WTC11 (cell line): ENCODE results near the gene VSIG1. TPM values are rescaled to one million over a fixed set of nuclear protein-coding genes. Genes with fewer than 3 reads are reported as not detected.

Source experiments
- ATAC-seq: fragments of 200-7000 bp; cut with Tn5 transposase; 2 replicates; pipeline ENCODE4 v1.10.0; 2021; ENCODE audit warnings: mild to moderate bottlenecking, moderate library complexity
- CTCF ChIA-PET: fragments of 300-600 bp; sonication (Branson Sonifier 250); formaldehyde crosslinking; loops from one replicate; lab custom pipeline; 2021; ENCODE audit warnings: antibody characterized with exemption; lab: Charles Lee
- POLR2A ChIA-PET: fragments of 350-600 bp; sonication (Branson Sonifier 250); formaldehyde crosslinking; loops from one replicate; lab custom pipeline; 2021; ENCODE audit warnings: antibody characterized with exemption; lab: Charles Lee
- DNase-seq: peaks from one replicate; pipeline ENCODE4 v3.0.0; 2021; ENCODE audit warnings: low spot score
- H3K27ac Mint-ChIP-seq: 2 replicates; pipeline ENCODE4 v1.8.0; 2021; ENCODE audit warnings: mixed read lengths
- H3K27me3 Mint-ChIP-seq: 2 replicates; pipeline ENCODE4 v1.8.0; 2021; ENCODE audit warnings: low read depth, mild to moderate bottlenecking, moderate library complexity, mixed read lengths
- H3K36me3 Mint-ChIP-seq: 2 replicates; pipeline ENCODE4 v1.8.0; 2021; ENCODE audit warnings: mixed read lengths
- H3K4me1 Mint-ChIP-seq: 2 replicates; pipeline ENCODE4 v1.8.0; 2022; ENCODE audit warnings: mixed read lengths
- H3K4me3 Mint-ChIP-seq: 2 replicates; pipeline ENCODE4 v1.8.0; 2021; ENCODE audit warnings: mild to moderate bottlenecking, moderate library complexity, mixed read lengths
- H3K9me3 Mint-ChIP-seq: 2 replicates; pipeline ENCODE4 v1.8.0; 2021; ENCODE audit warnings: mixed read lengths
- ATF3 ChIP-seq: sonication (generic); formaldehyde crosslinking; conservative IDR thresholded peaks from 2 replicates; pipeline ENCODE4 v1.8.1; 2022; ENCODE audit warnings: mild to moderate bottlenecking, missing genetic modification reagents
- ATF6 ChIP-seq: sonication (generic); formaldehyde crosslinking; IDR thresholded peaks from 2 replicates; pipeline ENCODE4 v1.8.1; 2023; ENCODE audit warnings: mild to moderate bottlenecking, missing genetic modification reagents
- FOXJ3 ChIP-seq: sonication (generic); formaldehyde crosslinking; IDR thresholded peaks from 2 replicates; pipeline ENCODE4 v1.9.0; 2021; ENCODE audit warnings: missing genetic modification reagents, mild to moderate bottlenecking, borderline replicate concordance
- FOXK1 ChIP-seq: sonication (generic); formaldehyde crosslinking; IDR thresholded peaks from 2 replicates; pipeline ENCODE4 v1.8.0; 2022; ENCODE audit warnings: mild to moderate bottlenecking, moderate library complexity, missing genetic modification reagents
- FOXP1 ChIP-seq: sonication (generic); formaldehyde crosslinking; IDR thresholded peaks from 2 replicates; pipeline ENCODE4 v1.8.0; 2022; ENCODE audit warnings: missing genetic modification reagents, mild to moderate bottlenecking, moderate library complexity, borderline replicate concordance
- NFATC4 ChIP-seq: fragments of 250-450 bp; sonication (Bioruptor Pico); IDR thresholded peaks from 2 replicates; pipeline ENCODE4 v1.9.0; 2021; ENCODE audit warnings: mild to moderate bottlenecking
- NFE2L1 ChIP-seq: sonication (generic); formaldehyde crosslinking; IDR thresholded peaks from 2 replicates; pipeline ENCODE4 v1.8.1; 2023; ENCODE audit warnings: missing genetic modification reagents
- PREB ChIP-seq: sonication (generic); formaldehyde crosslinking; IDR thresholded peaks from 2 replicates; pipeline ENCODE4 v1.8.1; 2022; ENCODE audit warnings: mild to moderate bottlenecking, missing genetic modification reagents, moderate library complexity, borderline replicate concordance
- SOX15 ChIP-seq: fragments of 250-450 bp; sonication (Bioruptor Pico); IDR thresholded peaks from 2 replicates; pipeline ENCODE4 v1.9.0; 2021; ENCODE audit warnings: mild to moderate bottlenecking
- ZNF219 ChIP-seq: sonication (generic); formaldehyde crosslinking; IDR thresholded peaks from 2 replicates; pipeline ENCODE4 v1.8.0; 2023; ENCODE audit warnings: missing genetic modification reagents, mild to moderate bottlenecking, borderline replicate concordance
- ZNF281 ChIP-seq: sonication (generic); formaldehyde crosslinking; IDR thresholded peaks from 2 replicates; pipeline ENCODE4 v1.8.0; 2023; ENCODE audit warnings: mild to moderate bottlenecking, missing genetic modification reagents
- ZSCAN18 ChIP-seq: fragments of 250-450 bp; sonication (Bioruptor Pico); IDR thresholded peaks from 2 replicates; pipeline ENCODE4 v2.1.2; 2022; ENCODE audit warnings: mild to moderate bottlenecking, moderate library complexity
- total RNA-seq: library from RNA; stranded (reverse); gene quantifications from 3 replicates; pipeline ENCODE4 v1.2.3, GENCODE V29; 2021
- TF ChIP-seq, protein P1 (sequence below): sonication (generic); formaldehyde crosslinking; IDR thresholded peaks from 2 replicates; pipeline ENCODE4 v1.8.0; 2023; ENCODE audit warnings: missing genetic modification reagents
- TF ChIP-seq, protein P2 (sequence below): sonication (generic); formaldehyde crosslinking; IDR thresholded peaks from 2 replicates; pipeline ENCODE4 v1.8.0; 2023; ENCODE audit warnings: missing genetic modification reagents, mild to moderate bottlenecking, borderline replicate concordance

Gene VSIG1
- total RNA-seq, 1 experiment from 2014 or later = 1.2 TPM

DNA sequence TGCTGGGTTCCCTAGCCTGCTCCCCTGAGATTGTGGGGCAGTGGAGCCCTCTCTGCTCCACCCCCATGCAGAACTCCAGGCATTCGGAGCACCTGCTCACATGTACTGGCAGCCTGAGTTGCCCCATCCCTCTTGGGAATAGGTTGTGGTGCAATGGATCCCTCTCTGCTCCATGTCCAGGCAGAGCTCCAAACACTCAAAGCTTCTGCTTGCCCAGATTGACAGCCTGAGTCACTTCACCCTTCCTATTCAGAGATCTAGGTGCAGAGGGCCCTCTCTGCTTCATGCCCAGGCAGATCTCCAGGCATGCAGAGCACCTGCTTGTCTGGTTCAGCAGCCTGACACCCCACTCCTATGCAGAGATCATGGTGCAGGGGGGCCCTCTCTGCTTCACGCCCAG, 44.1 kb upstream of the VSIG1 start (continued):
- TF ChIP-seq ATF6 (CRISPR knock-in tag) (no peak), FOXK1 (CRISPR knock-in tag) (no peak), NFATC4 (no peak), SOX15 (CRISPR knock-in tag) (no peak), FOXP1 (CRISPR knock-in tag) (no peak), ATF3 (CRISPR knock-in tag) (no peak), FOXJ3 (CRISPR knock-in tag) (no peak)
- TF ChIP-seq, protein P1, sequence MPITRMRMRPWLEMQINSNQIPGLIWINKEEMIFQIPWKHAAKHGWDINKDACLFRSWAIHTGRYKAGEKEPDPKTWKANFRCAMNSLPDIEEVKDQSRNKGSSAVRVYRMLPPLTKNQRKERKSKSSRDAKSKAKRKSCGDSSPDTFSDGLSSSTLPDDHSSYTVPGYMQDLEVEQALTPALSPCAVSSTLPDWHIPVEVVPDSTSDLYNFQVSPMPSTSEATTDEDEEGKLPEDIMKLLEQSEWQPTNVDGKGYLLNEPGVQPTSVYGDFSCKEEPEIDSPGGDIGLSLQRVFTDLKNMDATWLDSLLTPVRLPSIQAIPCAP (CRISPR knock-in tag) = no peak
- TF ChIP-seq, all 79 proteins: peak for 0

- H3K9me3 Mint-ChIP-seq = peaks cover 42% of the 10 kb centered on the region
- POLR2A ChIA-PET = interaction anchor here (0.6 kb wide), 1 partner anchor 220 kb away, joined by 3 read pairs; no protein-coding TSS in a partner anchor
Measured at GRCh38 chrX:108001218-108001814, 43.5 kb upstream of the VSIG1 start.

More at GRCh38 chrX:108001218-108001814, 43.5 kb upstream of the VSIG1 start:
- no peak overlapping the region for H3K4me3 Mint-ChIP-seq
- TF ChIP-seq PREB (CRISPR knock-in tag) (no peak), ZSCAN18 (CRISPR knock-in tag) (no peak), SOX15 (CRISPR knock-in tag) (no peak), ZNF219 (CRISPR knock-in tag) (no peak), NFE2L1 (no peak), ZNF281 (CRISPR knock-in tag) (no peak)
- TF ChIP-seq, protein P2, sequence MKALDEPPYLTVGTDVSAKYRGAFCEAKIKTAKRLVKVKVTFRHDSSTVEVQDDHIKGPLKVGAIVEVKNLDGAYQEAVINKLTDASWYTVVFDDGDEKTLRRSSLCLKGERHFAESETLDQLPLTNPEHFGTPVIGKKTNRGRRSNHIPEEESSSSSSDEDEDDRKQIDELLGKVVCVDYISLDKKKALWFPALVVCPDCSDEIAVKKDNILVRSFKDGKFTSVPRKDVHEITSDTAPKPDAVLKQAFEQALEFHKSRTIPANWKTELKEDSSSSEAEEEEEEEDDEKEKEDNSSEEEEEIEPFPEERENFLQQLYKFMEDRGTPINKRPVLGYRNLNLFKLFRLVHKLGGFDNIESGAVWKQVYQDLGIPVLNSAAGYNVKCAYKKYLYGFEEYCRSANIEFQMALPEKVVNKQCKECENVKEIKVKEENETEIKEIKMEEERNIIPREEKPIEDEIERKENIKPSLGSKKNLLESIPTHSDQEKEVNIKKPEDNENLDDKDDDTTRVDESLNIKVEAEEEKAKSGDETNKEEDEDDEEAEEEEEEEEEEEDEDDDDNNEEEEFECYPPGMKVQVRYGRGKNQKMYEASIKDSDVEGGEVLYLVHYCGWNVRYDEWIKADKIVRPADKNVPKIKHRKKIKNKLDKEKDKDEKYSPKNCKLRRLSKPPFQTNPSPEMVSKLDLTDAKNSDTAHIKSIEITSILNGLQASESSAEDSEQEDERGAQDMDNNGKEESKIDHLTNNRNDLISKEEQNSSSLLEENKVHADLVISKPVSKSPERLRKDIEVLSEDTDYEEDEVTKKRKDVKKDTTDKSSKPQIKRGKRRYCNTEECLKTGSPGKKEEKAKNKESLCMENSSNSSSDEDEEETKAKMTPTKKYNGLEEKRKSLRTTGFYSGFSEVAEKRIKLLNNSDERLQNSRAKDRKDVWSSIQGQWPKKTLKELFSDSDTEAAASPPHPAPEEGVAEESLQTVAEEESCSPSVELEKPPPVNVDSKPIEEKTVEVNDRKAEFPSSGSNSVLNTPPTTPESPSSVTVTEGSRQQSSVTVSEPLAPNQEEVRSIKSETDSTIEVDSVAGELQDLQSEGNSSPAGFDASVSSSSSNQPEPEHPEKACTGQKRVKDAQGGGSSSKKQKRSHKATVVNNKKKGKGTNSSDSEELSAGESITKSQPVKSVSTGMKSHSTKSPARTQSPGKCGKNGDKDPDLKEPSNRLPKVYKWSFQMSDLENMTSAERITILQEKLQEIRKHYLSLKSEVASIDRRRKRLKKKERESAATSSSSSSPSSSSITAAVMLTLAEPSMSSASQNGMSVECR (CRISPR knock-in tag) = no peak
- TF ChIP-seq, all 79 proteins: peak for 0
- ATAC-seq (peak; percentile 86), DNase-seq (no peak)
- peaks cover 10% of the 10 kb centered on the region for H3K27me3 Mint-ChIP-seq
- no peak overlapping the region for H3K27ac Mint-ChIP-seq
- peaks cover 27% of the 10 kb centered on the region for H3K36me3 Mint-ChIP-seq
- peaks cover 16% of the 10 kb centered on the region for H3K4me1 Mint-ChIP-seq
- CTCF ChIA-PET = interaction anchor here (1.0 kb wide), 1 partner anchor 19 kb away, joined by 3 read pairs; no protein-coding TSS in a partner anchor
